D721Med (cell line): ENCODE measurements around the gene CHN2.

Source experiments
- DNase-seq: peaks from one replicate; pipeline ENCODE4 v3.0.0; 2011; ENCODE audit warnings: low spot score; ENCODE audit not compliant: insufficient read length
- FAIRE-seq: peaks from 2 replicates; lab custom pipeline; 2011; peaks lifted over from hg19 to GRCh38; lab: Jason Lieb, UNC
- TF ChIP-seq, protein P1 (sequence below): IDR thresholded peaks from 2 replicates; pipeline ENCODE4 v1.5.1; 2012; ENCODE audit warnings: mild to moderate bottlenecking, control low read depth; ENCODE audit not compliant: insufficient read depth; ENCODE audit errors: missing control alignments

Gene CHN2

DNA sequence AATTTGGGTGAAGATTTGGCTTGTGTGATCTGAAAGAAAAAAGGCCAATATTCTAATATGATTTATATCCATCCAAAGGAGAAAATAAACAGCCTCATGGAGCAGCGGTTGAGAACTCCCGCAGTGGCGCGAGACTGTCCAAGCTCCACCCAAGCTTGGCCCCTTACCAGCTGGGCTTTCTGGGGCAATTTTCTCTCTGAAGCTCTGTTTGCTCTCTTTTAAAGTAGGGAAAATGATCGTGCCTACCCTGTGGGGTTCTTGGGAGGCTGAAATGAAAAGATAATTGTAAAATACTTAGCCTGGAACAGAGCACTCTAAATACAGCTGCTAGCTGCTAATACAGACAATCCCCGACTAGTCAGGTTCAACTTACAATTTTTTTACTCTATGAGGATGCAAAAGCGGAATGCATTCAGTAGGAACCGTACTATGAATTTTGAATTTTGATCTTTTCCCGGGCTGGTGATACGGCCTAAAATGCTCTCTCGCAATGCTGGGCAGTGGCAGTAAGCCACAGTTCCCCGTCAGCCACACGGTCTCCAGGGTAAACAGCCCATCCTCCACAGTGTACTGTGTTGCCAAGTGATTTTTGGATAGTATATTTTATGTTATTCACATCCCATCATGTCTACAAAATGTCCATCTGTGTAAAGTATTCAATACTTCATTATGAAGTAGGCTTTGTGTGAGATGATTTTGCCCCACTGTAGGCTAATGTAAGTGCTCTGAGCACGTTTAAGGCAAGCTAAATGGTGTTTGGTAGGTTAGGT, 137.7 kb downstream of the CHN2 start:
- FAIRE-seq (no peak), DNase-seq (no peak)
- TF ChIP-seq, protein P1, sequence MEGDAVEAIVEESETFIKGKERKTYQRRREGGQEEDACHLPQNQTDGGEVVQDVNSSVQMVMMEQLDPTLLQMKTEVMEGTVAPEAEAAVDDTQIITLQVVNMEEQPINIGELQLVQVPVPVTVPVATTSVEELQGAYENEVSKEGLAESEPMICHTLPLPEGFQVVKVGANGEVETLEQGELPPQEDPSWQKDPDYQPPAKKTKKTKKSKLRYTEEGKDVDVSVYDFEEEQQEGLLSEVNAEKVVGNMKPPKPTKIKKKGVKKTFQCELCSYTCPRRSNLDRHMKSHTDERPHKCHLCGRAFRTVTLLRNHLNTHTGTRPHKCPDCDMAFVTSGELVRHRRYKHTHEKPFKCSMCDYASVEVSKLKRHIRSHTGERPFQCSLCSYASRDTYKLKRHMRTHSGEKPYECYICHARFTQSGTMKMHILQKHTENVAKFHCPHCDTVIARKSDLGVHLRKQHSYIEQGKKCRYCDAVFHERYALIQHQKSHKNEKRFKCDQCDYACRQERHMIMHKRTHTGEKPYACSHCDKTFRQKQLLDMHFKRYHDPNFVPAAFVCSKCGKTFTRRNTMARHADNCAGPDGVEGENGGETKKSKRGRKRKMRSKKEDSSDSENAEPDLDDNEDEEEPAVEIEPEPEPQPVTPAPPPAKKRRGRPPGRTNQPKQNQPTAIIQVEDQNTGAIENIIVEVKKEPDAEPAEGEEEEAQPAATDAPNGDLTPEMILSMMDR = no peak

DNA sequence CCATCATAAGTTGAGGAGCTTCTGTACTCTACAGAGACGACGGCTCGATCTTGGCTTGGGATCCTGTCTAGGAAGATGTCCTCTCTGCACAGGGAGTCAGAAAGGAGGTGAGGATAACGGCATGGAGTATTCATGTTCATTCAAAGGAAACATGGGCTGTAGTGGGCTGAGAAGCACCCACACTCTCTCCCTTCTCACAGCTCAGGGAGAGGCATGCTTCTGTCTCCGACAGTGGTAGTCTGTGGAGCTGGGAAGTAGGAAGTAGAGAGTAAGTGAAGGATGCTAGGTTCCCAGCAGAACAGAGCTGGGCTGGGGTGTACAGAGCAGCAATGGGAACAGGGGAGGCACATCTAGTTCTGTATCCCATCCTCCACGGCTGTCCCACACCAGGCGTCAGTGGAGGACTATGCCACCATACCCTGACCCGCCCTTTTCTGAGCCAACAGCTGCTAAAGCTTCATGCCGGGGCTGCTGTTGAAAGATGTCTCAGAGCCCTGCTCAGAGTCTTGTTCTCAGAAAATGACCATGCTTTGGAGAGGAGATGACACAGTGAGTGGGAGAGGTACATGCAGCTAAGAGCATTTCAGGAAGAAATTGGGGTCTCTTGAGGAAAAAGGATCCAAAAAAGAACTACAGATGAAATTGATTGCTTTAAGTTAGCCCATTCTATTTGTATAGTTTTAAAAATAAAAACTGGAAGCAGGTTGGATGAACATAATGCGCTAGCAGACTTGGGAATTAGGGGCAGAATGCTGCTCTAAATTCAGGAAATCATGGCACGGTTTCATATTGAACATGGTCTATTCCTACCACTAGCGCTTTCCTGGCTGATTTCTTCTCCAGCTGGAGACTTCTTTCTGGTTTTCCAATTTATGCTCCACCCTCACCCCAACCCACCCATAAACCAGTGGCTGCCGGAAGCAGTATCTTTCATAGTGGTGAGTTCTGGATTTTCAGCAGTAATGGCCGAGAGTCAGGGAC, 138.6 kb downstream of the CHN2 start:
- FAIRE-seq = no peak
- TF ChIP-seq, protein P1 = no peak
- no peak for DNase-seq

DNA sequence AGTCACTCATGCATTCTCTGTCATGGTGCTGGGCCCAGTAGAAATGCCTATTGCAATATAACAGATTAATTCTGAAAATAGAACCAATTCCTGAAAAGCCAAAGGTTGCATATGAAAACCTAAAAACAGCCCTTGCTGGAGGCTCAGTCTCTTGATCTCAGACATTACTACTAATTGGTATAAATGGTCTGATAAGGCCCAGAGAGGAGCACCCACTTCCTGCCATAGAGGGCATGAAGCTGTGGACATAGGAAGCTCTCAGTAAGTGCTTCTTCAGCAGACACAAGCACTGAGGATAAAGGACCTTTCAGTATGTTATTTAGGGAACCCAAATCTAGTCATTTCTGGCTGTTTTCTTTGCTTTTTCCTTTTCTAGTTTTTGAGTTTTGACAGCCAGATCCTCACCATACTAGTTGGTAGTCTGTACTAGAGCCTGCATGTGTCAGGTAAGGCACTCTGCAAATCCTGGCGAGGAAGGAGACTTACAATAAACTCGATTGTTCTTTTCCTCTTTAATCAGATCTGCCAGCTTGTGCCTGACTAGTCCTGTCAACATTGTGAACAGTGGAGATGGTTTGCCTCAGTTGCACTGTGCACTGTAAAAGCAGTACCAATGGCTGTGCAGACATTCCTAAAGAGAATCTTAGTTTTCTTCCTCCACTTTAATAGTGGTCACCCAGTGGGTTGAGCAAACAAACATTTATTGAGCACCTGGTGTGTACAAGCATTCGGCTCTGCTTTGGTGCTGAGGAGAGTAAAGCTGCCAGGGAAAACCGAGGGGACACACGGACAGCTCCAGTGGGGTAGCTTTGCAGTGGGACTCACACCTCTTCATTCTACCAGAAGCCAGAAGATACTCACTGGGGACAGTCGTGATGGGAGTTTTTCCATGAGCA, 140.9 kb downstream of the CHN2 start:
- DNase-seq (no peak), FAIRE-seq (no peak)
- TF ChIP-seq, protein P1 = no peak

DNA sequence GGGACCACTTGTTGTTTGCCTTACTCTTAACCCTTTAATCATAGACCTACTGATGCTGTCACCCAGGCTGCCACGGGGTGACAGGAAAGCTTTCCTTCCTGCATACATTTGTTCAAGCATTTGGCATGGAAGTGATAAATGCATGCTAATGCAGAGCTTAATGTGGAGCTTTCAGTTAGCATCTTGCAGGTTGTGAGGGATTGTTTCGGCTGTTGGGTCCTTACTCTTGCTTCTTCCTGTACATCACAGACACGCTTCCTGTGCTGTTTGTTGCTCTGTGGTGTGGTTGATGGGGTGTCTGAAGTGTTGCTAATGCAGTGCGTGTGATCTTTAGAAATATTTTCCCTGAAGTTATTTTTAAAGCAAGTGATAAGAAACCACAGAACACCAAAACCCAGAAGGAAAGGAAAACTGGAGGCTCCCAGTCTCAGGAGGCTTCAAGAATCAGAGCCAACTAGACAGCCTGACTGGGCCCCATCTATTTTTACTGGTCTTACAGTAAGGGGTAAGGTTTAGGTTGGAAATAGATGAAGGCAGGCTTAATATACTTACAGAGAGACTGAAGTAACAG, 143.1 kb downstream of the CHN2 start:
- no peak for FAIRE-seq
- DNase-seq = no peak
- TF ChIP-seq, protein P1 = no peak

DNA sequence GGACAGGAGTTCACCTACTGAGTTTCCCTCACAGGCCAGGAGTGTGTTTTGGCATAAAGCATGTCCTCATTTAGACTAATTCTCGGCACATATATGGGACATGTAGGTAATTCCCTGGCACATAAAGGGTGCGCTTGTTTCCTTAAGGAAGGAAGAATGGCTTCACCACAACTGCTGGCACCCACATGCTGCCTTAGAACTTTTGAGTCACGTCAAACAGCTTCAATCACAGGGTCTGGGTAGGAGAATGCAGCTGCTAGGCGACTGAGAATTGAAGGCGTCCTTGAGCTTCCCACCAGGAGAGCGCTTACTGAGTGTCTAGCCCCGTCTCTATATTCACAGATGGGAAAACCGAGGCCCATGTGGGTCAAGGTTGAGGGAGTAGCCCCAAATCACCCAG, 146.1 kb downstream of the CHN2 start:
- no peak for DNase-seq
- FAIRE-seq = no peak
- TF ChIP-seq, protein P1 = no peak

DNA sequence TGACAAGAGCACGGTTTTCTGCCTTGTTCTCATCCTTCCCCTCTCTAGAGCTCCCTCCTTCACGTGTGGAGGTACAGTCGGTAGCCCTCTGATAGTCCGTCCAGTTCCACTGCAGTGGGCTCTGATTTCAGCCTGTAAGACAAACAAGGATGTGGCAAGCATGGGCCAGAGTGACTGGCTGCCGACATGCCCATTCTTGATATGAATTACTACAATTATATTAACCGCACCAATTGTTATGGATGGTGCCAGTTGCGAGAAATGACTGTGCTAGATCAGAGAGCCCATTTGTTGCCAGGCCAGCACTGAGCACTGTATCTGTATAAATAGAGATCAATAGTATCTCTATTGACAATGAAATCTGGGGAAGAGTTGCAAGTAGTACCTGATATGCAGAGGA, 146.6 kb downstream of the CHN2 start:
- DNase-seq (no peak), FAIRE-seq (no peak)

More for the DNA sequence above, 146.6 kb downstream of the CHN2 start:
- TF ChIP-seq, protein P1 = no peak
